ENCODE results near the gene ADORA1. TPM values are rescaled to one million over a fixed set of nuclear protein-coding genes. Genes with fewer than 3 reads are reported as not detected.
A peak's percentile ranks its signal among the peaks of the same experiment; 100 is the strongest.

The ADORA1 gene
- polyA plus RNA-seq, 4 donors, result 0.38 to 1.4 (median 0.54) TPM; not detected in 1

GRCh38 chr1:203098914-203099520, 28.5 kb upstream of the ADORA1 start:
- DNase-seq, result no peak
- Histone ChIP-seq H3K36me3 (ENCODE audit: control insufficient read depth in 3 of 3, insufficient read depth in 2 of 3, low read depth in 1 of 3, low read length in 3 of 3) (no peaks in the 10 kb centered on the region), H3K4me3 (ENCODE audit: low read depth in 1 of 3, low read length in 3 of 3) (no peak overlapping the region), H3K27ac (ENCODE audit: low read depth in 1 of 3, low read length in 2 of 3) (no peak overlapping the region), H3K27me3 (ENCODE audit: control insufficient read depth in 3 of 3, insufficient read depth in 3 of 3, low read length in 3 of 3) (no peaks in the 10 kb centered on the region), H3K9me3 (ENCODE audit: control insufficient read depth in 2 of 2, insufficient read depth in 1 of 2, low read depth in 1 of 2, low read length in 1 of 2) (peaks cover 0 to 4% of the 10 kb centered on the region in 2 donors), H3K4me1 (ENCODE audit: control insufficient read depth in 3 of 3, insufficient read depth in 2 of 3, low read depth in 1 of 3, low read length in 2 of 3) (no peaks in the 10 kb centered on the region)
- WGBS, 3 donors, result 78 to 84% (median 83%) methylated on average over 8 of the region's 8 CpGs
- FAIRE-seq, result no peak

DNA sequence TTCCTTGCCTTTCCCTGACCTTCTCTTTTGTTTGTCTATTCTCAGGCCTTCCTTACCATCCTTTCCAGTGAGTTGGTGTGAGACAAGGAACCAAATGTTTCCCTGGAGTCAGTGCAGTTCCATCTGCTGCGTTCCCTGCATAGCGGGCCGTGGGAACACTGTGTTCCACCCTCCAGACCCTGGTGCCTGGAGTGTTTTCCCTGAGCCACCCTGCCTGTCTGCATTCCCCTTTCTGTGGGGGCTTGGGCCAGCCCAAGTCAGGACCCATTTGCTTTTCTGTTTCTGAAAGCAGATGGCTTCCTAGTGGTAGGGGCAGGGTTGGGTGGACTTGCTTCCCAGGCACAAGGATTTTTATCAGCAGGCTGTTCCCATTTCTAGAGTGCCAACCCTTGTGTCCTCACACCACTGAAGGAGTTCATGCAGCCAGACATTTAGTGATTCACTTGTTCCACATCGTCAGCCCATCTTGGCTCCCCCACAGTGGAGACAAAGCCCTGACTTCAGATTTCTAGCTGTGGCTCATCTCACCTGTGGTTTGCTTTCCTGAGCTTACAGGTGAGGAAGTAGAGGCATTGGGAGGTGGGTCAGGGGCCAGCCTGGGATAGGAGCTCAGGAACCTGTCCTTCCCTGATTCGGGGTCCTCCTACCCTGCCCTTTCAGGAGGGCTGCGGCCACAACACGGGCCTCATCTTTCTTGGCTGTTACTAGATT, 27.6 kb upstream of the ADORA1 start:
- Histone ChIP-seq H3K27me3 (ENCODE audit: control insufficient read depth in 3 of 3, insufficient read depth in 3 of 3, low read length in 3 of 3) (no peaks in the 10 kb centered on the region), H3K9me3 (ENCODE audit: control insufficient read depth in 2 of 2, insufficient read depth in 1 of 2, low read depth in 1 of 2, low read length in 1 of 2) (no peaks in the 10 kb centered on the region), H3K36me3 (ENCODE audit: control insufficient read depth in 3 of 3, insufficient read depth in 2 of 3, low read depth in 1 of 3, low read length in 3 of 3) (no peaks in the 10 kb centered on the region), H3K4me1 (ENCODE audit: control insufficient read depth in 3 of 3, insufficient read depth in 2 of 3, low read depth in 1 of 3, low read length in 2 of 3) (no peaks in the 10 kb centered on the region), H3K27ac (ENCODE audit: low read depth in 1 of 3, low read length in 2 of 3) (no peak overlapping the region), H3K4me3 (ENCODE audit: low read depth in 1 of 3, low read length in 3 of 3) (no peak overlapping the region)
- WGBS, 3 donors, result 75 to 87% (median 86%) methylated on average over 7 of the region's 7 CpGs
- FAIRE-seq, result no peak
- DNase-seq, result no peak

DNA sequence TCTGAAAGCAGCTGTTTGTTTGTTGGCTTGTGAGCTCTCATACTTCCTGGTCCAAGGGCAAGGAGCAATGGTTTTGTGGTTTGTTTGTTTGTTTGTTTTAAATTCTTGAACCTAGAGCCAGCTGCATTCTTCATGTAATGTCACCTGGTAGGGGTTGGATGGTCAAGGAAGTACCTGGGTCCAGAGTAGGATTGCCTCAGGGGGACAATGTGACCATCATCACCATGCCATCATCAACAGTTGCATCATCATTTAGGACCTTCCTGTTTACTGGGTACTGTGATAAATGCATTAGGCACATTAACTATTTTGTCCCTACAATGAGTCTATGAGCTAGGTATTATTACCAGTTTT, 27.0 kb upstream of the ADORA1 start:
- Histone ChIP-seq H3K27me3 (ENCODE audit: control insufficient read depth in 3 of 3, insufficient read depth in 3 of 3, low read length in 3 of 3) (no peaks in the 10 kb centered on the region), H3K4me1 (ENCODE audit: control insufficient read depth in 3 of 3, insufficient read depth in 2 of 3, low read depth in 1 of 3, low read length in 2 of 3) (no peaks in the 10 kb centered on the region), H3K9me3 (ENCODE audit: control insufficient read depth in 2 of 2, insufficient read depth in 1 of 2, low read depth in 1 of 2, low read length in 1 of 2) (no peaks in the 10 kb centered on the region), H3K27ac (ENCODE audit: low read depth in 1 of 3, low read length in 2 of 3) (no peak overlapping the region), H3K36me3 (ENCODE audit: control insufficient read depth in 3 of 3, insufficient read depth in 2 of 3, low read depth in 1 of 3, low read length in 3 of 3) (no peaks in the 10 kb centered on the region), H3K4me3 (ENCODE audit: low read depth in 1 of 3, low read length in 3 of 3) (no peak overlapping the region)
- DNase-seq (no peak), FAIRE-seq (no peak)

DNA sequence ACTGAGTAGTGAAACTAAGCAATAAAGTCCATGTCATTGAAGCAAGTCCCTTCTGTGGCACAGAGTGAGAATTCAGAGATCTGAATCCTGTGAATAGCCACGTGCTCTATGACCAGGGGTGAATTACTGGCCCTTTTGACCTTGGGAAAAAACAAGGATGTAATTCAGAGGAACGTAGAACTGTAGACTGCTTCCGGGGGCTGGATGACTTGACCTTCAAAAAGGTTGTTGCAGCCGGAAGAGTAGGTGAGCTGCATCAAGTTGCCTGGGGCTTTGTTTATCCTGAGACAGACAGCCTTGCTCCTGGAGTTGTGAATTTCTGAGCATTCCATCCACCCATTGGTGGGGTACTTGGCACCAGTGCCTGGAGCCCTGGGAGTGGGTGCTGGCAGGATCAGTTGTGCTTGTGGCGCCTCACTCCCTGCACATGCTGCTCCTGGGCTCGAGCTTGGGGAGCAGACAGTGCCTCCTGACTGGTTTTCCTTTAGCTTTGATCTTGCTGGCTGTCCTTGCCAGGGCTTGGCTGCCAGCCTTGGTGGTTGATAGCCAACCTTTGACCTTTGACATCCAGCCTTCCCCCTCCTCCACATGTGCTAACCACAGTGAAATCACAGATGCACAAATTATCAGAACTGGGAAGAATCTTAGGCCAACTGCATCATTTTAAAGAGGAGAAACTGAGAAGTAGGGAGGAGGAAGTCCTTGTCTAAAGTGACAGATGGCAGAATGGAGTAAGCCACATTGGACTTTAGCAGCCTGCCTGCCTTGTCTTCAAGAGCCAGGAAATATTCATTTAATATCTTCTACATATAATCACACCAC, 25.5 kb upstream of the ADORA1 start:
- Histone ChIP-seq H3K9me3 (ENCODE audit: control insufficient read depth in 2 of 2, insufficient read depth in 1 of 2, low read depth in 1 of 2, low read length in 1 of 2) (no peaks in the 10 kb centered on the region), H3K4me3 (ENCODE audit: low read depth in 1 of 3, low read length in 3 of 3) (no peak overlapping the region), H3K4me1 (ENCODE audit: control insufficient read depth in 3 of 3, insufficient read depth in 2 of 3, low read depth in 1 of 3, low read length in 2 of 3) (no peaks in the 10 kb centered on the region), H3K36me3 (ENCODE audit: control insufficient read depth in 3 of 3, insufficient read depth in 2 of 3, low read depth in 1 of 3, low read length in 3 of 3) (no peaks in the 10 kb centered on the region), H3K27ac (ENCODE audit: low read depth in 1 of 3, low read length in 2 of 3) (no peak overlapping the region), H3K27me3 (ENCODE audit: control insufficient read depth in 3 of 3, insufficient read depth in 3 of 3, low read length in 3 of 3) (no peaks in the 10 kb centered on the region)
- DNase-seq, result peak in 1 of 2 donors; percentile 24
- 29 to 67% (median 43%) methylated on average over 6 of the region's 6 CpGs for WGBS, 3 donors
- FAIRE-seq, result no peak

DNA sequence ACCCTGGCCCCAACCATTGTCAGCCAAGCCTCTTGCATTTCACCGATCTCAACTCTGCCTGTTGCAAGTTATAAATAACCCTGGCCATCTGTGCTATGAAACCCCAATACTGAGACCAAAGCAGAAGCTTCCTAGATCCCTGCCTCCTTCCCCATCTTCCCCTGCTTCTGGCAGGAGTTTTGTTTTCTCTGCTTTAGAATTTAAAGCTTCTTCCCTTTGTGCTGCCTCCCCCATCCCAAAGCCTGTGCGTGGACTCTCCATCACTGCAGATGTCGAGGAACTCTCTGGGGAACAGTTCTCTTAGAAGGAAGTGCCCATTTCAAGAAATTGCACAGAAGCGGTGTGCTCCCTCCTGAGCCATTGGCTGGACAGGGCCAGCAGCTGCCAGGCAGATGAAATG, 24.3 kb upstream of the ADORA1 start:
- no peaks in the 10 kb centered on the region for H3K9me3 ChIP-seq (ENCODE audit: control insufficient read depth in 2 of 2, insufficient read depth in 1 of 2, low read depth in 1 of 2, low read length in 1 of 2)
- DNase-seq (no peak), FAIRE-seq (no peak)
- no peak overlapping the region for H3K4me3 ChIP-seq (ENCODE audit: low read depth in 1 of 3, low read length in 3 of 3)
- 59 to 88% (median 87%) methylated on average over 4 of the region's 4 CpGs for WGBS, 3 donors
- no peaks in the 10 kb centered on the region for H3K4me1 ChIP-seq (ENCODE audit: control insufficient read depth in 3 of 3, insufficient read depth in 2 of 3, low read depth in 1 of 3, low read length in 2 of 3)
- no peak overlapping the region for H3K27ac ChIP-seq (ENCODE audit: low read depth in 1 of 3, low read length in 2 of 3)
- H3K27me3 ChIP-seq (ENCODE audit: control insufficient read depth in 3 of 3, insufficient read depth in 3 of 3, low read length in 3 of 3), result peaks cover 0 to 2% (median 0%) of the 10 kb centered on the region in 3 donors
- no peaks in the 10 kb centered on the region for H3K36me3 ChIP-seq (ENCODE audit: control insufficient read depth in 3 of 3, insufficient read depth in 2 of 3, low read depth in 1 of 3, low read length in 3 of 3)

- H3K27me3 ChIP-seq (ENCODE audit: control insufficient read depth in 3 of 3, insufficient read depth in 3 of 3, low read length in 3 of 3), result peaks cover 0 to 2% (median 0%) of the 10 kb centered on the region in 3 donors
- no peak overlapping the region for H3K27ac ChIP-seq (ENCODE audit: low read depth in 1 of 3, low read length in 2 of 3)
- no peaks in the 10 kb centered on the region for H3K9me3 ChIP-seq (ENCODE audit: control insufficient read depth in 2 of 2, insufficient read depth in 1 of 2, low read depth in 1 of 2, low read length in 1 of 2)
- WGBS, 3 donors, result 77 to 83% (median 83%) methylated on average over 6 of the region's 6 CpGs
- no peaks in the 10 kb centered on the region for H3K36me3 ChIP-seq (ENCODE audit: control insufficient read depth in 3 of 3, insufficient read depth in 2 of 3, low read depth in 1 of 3, low read length in 3 of 3)
- no peak overlapping the region for H3K4me3 ChIP-seq (ENCODE audit: low read depth in 1 of 3, low read length in 3 of 3)
- DNase-seq (no peak), FAIRE-seq (no peak)
- no peaks in the 10 kb centered on the region for H3K4me1 ChIP-seq (ENCODE audit: control insufficient read depth in 3 of 3, insufficient read depth in 2 of 3, low read depth in 1 of 3, low read length in 2 of 3)
Observed at GRCh38 chr1:203103829-203104495, 23.6 kb upstream of the ADORA1 start.

DNA sequence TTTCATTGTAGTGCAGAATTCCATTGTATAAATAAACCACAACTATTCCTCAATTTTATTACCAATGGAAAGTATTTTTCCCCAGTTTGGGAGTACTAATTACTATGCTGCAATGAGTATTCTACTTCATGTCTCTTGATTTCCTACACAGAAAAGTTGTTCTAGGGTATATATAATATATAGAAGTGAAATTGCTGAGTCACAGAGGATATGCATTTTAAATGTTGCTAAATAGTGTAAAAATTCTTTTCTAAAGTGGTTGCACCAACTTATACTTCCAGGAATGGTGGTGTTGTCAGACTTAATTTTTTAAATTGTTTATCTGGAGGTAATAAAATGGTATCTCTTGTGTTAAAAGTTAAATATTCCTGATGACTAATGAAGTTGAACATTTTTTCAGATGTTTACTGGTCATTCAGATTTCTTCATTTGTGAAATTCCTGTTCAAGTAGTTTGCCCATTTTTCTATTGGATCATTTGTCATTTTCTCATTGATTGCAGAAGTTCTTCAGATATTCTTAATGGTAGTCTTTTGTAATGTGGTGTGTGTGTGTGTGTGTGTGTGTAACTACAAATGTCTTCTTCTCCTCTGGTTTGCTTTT, 22.6 kb upstream of the ADORA1 start:
- Histone ChIP-seq H3K4me3 (ENCODE audit: low read depth in 1 of 3, low read length in 3 of 3) (no peak overlapping the region), H3K27ac (ENCODE audit: low read depth in 1 of 3, low read length in 2 of 3) (no peak overlapping the region), H3K36me3 (ENCODE audit: control insufficient read depth in 3 of 3, insufficient read depth in 2 of 3, low read depth in 1 of 3, low read length in 3 of 3) (no peaks in the 10 kb centered on the region), H3K4me1 (ENCODE audit: control insufficient read depth in 3 of 3, insufficient read depth in 2 of 3, low read depth in 1 of 3, low read length in 2 of 3) (no peaks in the 10 kb centered on the region), H3K27me3 (ENCODE audit: control insufficient read depth in 3 of 3, insufficient read depth in 3 of 3, low read length in 3 of 3) (peaks cover 0 to 2% (median 0%) of the 10 kb centered on the region in 3 donors), H3K9me3 (ENCODE audit: control insufficient read depth in 2 of 2, insufficient read depth in 1 of 2, low read depth in 1 of 2, low read length in 1 of 2) (no peaks in the 10 kb centered on the region)
- FAIRE-seq (no peak), DNase-seq (no peak)

DNA sequence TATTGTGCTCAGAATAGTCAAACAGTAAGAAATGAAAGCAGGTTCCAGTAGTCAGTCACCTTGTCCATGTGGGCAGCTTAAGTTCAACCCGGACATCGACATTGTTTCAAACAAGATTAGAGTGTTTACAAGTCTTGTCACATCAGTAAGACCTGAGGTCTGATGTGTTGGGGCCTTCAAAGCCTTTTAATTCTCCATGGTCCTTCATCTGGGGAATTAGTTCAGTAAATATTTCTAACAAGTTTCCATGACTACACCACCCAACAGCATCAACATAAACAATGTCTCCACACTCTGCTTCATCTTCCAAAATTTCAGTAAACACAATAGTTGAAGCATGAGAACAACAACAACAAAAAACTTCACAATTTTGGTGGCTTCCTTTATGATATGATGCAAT, 15.1 kb upstream of the ADORA1 start:
- Histone ChIP-seq H3K4me3 (ENCODE audit: low read depth in 1 of 3, low read length in 3 of 3) (no peak overlapping the region), H3K9me3 (ENCODE audit: control insufficient read depth in 2 of 2, insufficient read depth in 1 of 2, low read depth in 1 of 2, low read length in 1 of 2) (no peaks in the 10 kb centered on the region), H3K36me3 (ENCODE audit: control insufficient read depth in 3 of 3, insufficient read depth in 2 of 3, low read depth in 1 of 3, low read length in 3 of 3) (no peaks in the 10 kb centered on the region), H3K4me1 (ENCODE audit: control insufficient read depth in 3 of 3, insufficient read depth in 2 of 3, low read depth in 1 of 3, low read length in 2 of 3) (no peaks in the 10 kb centered on the region), H3K27ac (ENCODE audit: low read depth in 1 of 3, low read length in 2 of 3) (no peak overlapping the region), H3K27me3 (ENCODE audit: control insufficient read depth in 3 of 3, insufficient read depth in 3 of 3, low read length in 3 of 3) (peaks cover 2 to 28% (median 3%) of the 10 kb centered on the region in 3 donors)
- FAIRE-seq (no peak), DNase-seq (no peak)
- WGBS, 3 donors, result 29 to 42% (median 38%) methylated on average over 2 of the region's 2 CpGs
